ENCODE measurements around the gene HOXA1.

HOXA1 gene

DNA sequence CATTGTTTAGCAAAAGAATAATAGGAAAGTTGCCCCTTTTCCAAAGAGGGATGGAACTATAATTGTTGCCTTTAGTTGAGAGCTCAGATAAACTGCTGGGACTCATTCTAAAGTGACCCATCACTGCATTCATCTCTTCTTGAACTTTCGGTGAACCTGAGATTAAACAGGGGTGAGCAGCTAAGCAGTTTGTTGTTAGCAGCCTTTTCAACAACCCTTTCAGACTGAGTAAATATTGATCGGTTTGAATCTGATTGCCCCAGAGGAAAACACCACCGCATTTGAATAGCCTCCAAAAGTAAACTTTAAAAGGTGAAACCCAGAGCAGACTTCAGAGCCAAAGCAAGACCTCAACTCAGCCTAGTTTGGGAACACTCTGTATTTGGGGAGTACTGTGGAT lies 4.7 kb downstream of the HOXA1 start:
- Histone ChIP-seq H3K27me3 (ENCODE audit: control insufficient read depth, insufficient read depth, low read length) (no peaks in the 10 kb centered on the region), H3K4me1 (no peaks in the 10 kb centered on the region), H3K4me3 (ENCODE audit: low read depth, low read length) (no peak overlapping the region), H2AFZ (no peak overlapping the region), H3K27ac (no peak overlapping the region), H3K9ac (no peak overlapping the region), H3K79me2 (no peaks in the 10 kb centered on the region), H3K36me3 (ENCODE audit: control insufficient read depth, insufficient read depth, low read length) (no peaks in the 10 kb centered on the region), H3K9me3 (ENCODE audit: control insufficient read depth, low read length) (no peaks in the 10 kb centered on the region), H3K4me2 (ENCODE audit: low read length) (no peak overlapping the region)
- TF ChIP-seq, protein P1, sequence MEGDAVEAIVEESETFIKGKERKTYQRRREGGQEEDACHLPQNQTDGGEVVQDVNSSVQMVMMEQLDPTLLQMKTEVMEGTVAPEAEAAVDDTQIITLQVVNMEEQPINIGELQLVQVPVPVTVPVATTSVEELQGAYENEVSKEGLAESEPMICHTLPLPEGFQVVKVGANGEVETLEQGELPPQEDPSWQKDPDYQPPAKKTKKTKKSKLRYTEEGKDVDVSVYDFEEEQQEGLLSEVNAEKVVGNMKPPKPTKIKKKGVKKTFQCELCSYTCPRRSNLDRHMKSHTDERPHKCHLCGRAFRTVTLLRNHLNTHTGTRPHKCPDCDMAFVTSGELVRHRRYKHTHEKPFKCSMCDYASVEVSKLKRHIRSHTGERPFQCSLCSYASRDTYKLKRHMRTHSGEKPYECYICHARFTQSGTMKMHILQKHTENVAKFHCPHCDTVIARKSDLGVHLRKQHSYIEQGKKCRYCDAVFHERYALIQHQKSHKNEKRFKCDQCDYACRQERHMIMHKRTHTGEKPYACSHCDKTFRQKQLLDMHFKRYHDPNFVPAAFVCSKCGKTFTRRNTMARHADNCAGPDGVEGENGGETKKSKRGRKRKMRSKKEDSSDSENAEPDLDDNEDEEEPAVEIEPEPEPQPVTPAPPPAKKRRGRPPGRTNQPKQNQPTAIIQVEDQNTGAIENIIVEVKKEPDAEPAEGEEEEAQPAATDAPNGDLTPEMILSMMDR (IDR thresholded peaks at IDR 0.05): no peak

DNA sequence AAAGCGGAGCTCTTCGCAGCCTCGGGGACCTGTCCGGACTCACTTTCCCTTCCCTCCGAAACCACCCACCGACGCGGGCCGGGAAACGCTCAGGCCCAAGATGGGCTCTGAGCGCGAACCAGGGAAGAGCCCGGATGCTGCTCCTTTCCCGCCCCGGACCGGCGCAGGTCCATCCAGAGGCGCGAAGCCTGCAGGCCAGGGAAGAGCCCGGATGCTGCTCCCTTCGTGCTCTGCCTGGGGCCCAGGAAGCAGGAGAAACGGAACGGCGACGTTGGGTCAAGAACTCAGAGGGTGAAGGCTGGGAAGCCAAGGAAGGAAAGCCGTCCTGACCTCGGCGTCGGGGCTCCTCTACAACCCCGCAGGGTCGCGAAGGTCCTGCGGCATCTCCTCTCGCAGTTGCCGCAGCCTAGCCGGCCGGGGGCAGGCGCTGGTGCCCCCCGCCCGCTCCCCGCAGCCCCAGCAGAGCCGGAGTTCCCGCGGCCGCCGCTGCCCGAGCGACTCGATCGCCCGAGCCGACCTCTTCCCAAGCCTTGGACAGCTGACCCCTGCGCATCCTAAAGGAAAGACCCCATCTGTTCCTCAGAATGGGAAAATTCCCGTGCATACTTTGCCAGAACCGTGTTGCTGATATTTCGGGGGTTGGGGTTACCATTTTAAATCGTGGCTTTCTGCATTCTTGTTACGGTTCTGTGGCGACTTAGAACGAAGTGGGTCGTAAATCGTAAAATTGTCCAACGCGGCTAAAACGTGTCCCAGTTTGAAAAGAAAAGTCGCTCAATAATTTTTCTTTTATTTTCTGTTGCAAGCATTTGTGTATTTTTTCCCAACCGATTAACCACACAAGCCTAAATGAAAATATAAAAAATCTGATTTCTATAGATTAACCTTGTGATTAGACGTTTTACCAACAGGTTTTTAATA lies 7.5 kb downstream of the HOXA1 start:
- Histone ChIP-seq H3K27me3 (ENCODE audit: control insufficient read depth, insufficient read depth, low read length) (no peaks in the 10 kb centered on the region), H3K4me3 (ENCODE audit: low read depth, low read length) (no peak overlapping the region), H3K27ac (no peak overlapping the region), H3K79me2 (no peaks in the 10 kb centered on the region), H3K36me3 (ENCODE audit: control insufficient read depth, insufficient read depth, low read length) (no peaks in the 10 kb centered on the region), H3K9ac (no peak overlapping the region), H3K4me1 (no peaks in the 10 kb centered on the region), H3K4me2 (ENCODE audit: low read length) (no peak overlapping the region), H2AFZ (no peak overlapping the region), H3K9me3 (ENCODE audit: control insufficient read depth, low read length) (no peaks in the 10 kb centered on the region)
- TF ChIP-seq, protein P1 (IDR thresholded peaks at IDR 0.05): no peak

DNA sequence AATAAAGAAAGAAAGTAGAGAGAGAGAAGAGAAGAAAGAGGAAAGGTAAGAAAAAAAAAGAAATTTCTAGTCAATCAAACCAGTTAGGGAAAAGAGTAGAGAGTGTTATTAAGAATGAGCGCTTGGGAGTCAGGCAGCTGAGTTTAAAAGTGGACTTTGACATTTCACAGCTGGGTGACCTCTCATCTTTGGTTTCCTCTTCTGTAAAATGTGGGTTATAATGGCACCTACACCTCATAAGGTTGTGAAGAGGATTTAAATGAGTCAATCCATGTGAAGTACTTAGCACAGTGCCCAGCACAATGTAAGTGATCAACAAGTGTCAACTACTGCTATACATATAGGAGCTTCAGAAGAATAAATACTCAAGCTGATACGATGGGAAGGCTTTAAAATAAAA lies 12.2 kb downstream of the HOXA1 start:
- Histone ChIP-seq H3K9me3 (ENCODE audit: control insufficient read depth, low read length) (no peaks in the 10 kb centered on the region), H2AFZ (no peak overlapping the region), H3K27ac (no peak overlapping the region), H3K4me2 (ENCODE audit: low read length) (no peak overlapping the region), H3K27me3 (ENCODE audit: control insufficient read depth, insufficient read depth, low read length) (no peaks in the 10 kb centered on the region), H3K4me3 (ENCODE audit: low read depth, low read length) (no peak overlapping the region), H3K4me1 (no peaks in the 10 kb centered on the region), H3K9ac (no peak overlapping the region), H3K79me2 (no peaks in the 10 kb centered on the region), H3K36me3 (ENCODE audit: control insufficient read depth, insufficient read depth, low read length) (no peaks in the 10 kb centered on the region)
- TF ChIP-seq, protein P1 (IDR thresholded peaks at IDR 0.05): no peak

DNA sequence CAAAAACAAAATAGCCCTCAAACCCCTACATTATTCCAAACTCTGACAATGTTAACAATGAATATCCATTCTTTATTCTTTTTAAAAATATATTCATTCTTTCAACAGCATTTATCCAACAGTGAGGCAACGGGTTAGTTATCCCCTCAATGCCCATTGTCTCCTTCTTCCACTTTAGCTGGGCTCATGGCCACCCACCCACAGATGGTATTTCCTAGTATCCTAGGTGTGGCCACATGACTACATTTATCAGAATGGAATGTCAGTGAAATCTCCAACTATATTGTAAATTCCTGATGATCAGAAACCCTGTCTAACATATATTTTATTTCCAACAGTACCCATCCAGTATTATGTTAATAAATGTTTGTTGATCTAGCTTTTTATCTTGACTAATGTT lies 13.6 kb downstream of the HOXA1 start:
- Histone ChIP-seq H3K4me3 (ENCODE audit: low read depth, low read length) (no peak overlapping the region), H3K9me3 (ENCODE audit: control insufficient read depth, low read length) (no peaks in the 10 kb centered on the region), H3K9ac (no peak overlapping the region), H3K4me2 (ENCODE audit: low read length) (no peak overlapping the region), H2AFZ (no peak overlapping the region), H3K27me3 (ENCODE audit: control insufficient read depth, insufficient read depth, low read length) (no peaks in the 10 kb centered on the region), H3K4me1 (no peaks in the 10 kb centered on the region), H3K27ac (no peak overlapping the region), H3K36me3 (ENCODE audit: control insufficient read depth, insufficient read depth, low read length) (no peaks in the 10 kb centered on the region), H3K79me2 (no peaks in the 10 kb centered on the region)
- TF ChIP-seq, protein P1 (IDR thresholded peaks at IDR 0.05): no peak

Measured in parathyroid adenoma (tissue), 2 donors.